KMS-11 (cell line): ENCODE measurements around the gene ZSWIM8.
"Not testable (repeated sequence)": the region's sequence is repeated elsewhere in the genome, so short reads cannot be mapped to it uniquely, and the experiment has no call there.

ENCODE experiments used
- H2AFZ ChIP-seq: fragments of 200-600 bp; sonication (generic); 2 replicates; pipeline ENCODE4 v1.6.1; 2016; ENCODE audit warnings: antibody characterized with exemption, mixed run types, low read depth
- H3K27ac ChIP-seq: fragments of 200-600 bp; sonication (generic); 2 replicates; pipeline ENCODE4 v1.6.1; 2016; ENCODE audit warnings: mild to moderate bottlenecking, mixed run types
- H3K27me3 ChIP-seq: fragments of 200-600 bp; sonication (generic); 2 replicates; pipeline ENCODE4 v1.6.1; 2017; ENCODE audit warnings: mild to moderate bottlenecking, low read depth, mixed run types, moderate library complexity; ENCODE audit not compliant: insufficient read depth
- H3K36me3 ChIP-seq: fragments of 200-600 bp; sonication (generic); 2 replicates; pipeline ENCODE4 v1.6.1; 2017; ENCODE audit warnings: mild to moderate bottlenecking, mixed run types; ENCODE audit not compliant: insufficient read depth
- H3K4me1 ChIP-seq: fragments of 200-600 bp; sonication (generic); 2 replicates; pipeline ENCODE4 v1.6.1; 2016; ENCODE audit warnings: mild to moderate bottlenecking, low read depth, mixed run types; ENCODE audit not compliant: poor library complexity, severe bottlenecking
- H3K4me2 ChIP-seq: fragments of 200-600 bp; sonication (generic); 2 replicates; pipeline ENCODE4 v1.7.0; 2016; ENCODE audit warnings: mild to moderate bottlenecking, mixed run types
- H3K4me3 ChIP-seq: fragments of 200-600 bp; sonication (generic); IDR thresholded peaks from 2 replicates; pipeline ENCODE4 v1.6.1; 2017; ENCODE audit warnings: low read depth, low read length, mixed read lengths; ENCODE audit not compliant: insufficient read depth
- H3K79me2 ChIP-seq: fragments of 200-600 bp; sonication (generic); 2 replicates; pipeline ENCODE4 v1.6.1; 2016; ENCODE audit warnings: low read depth, mixed run types; ENCODE audit not compliant: insufficient read depth
- H3K9ac ChIP-seq: fragments of 200-600 bp; sonication (generic); 2 replicates; pipeline ENCODE4 v1.6.1; 2016; ENCODE audit warnings: mild to moderate bottlenecking, mixed run types
- H4K20me1 ChIP-seq: fragments of 200-600 bp; sonication (generic); 2 replicates; pipeline ENCODE4 v1.6.1; 2016; ENCODE audit warnings: mild to moderate bottlenecking, mixed run types; ENCODE audit not compliant: insufficient read depth
- CTCF ChIP-seq: fragments of 200-600 bp; sonication (generic); conservative IDR thresholded peaks from 2 replicates; pipeline ENCODE4 v1.6.1; 2017; ENCODE audit warnings: low read depth, mild to moderate bottlenecking, antibody characterized with exemption, low read length, moderate library complexity, mixed read lengths

The ZSWIM8 gene

GRCh38 chr10:73789659-73790055 lies 4.3 kb downstream of the ZSWIM8 start:
- Histone ChIP-seq H3K4me3 (no peak overlapping the region), H3K36me3 (no peaks in the 10 kb centered on the region), H3K4me1 (peaks cover 15% of the 10 kb centered on the region), H3K27ac (no peak overlapping the region), H2AFZ (no peak overlapping the region), H3K79me2 (peaks cover 10% of the 10 kb centered on the region; the same call in 1 of the 2 replicates), H3K9ac (no peak overlapping the region), H4K20me1 (no peaks in the 10 kb centered on the region), H3K4me2 (no peak overlapping the region), H3K27me3 (no peaks in the 10 kb centered on the region)
- no peak for TF ChIP-seq CTCF

DNA sequence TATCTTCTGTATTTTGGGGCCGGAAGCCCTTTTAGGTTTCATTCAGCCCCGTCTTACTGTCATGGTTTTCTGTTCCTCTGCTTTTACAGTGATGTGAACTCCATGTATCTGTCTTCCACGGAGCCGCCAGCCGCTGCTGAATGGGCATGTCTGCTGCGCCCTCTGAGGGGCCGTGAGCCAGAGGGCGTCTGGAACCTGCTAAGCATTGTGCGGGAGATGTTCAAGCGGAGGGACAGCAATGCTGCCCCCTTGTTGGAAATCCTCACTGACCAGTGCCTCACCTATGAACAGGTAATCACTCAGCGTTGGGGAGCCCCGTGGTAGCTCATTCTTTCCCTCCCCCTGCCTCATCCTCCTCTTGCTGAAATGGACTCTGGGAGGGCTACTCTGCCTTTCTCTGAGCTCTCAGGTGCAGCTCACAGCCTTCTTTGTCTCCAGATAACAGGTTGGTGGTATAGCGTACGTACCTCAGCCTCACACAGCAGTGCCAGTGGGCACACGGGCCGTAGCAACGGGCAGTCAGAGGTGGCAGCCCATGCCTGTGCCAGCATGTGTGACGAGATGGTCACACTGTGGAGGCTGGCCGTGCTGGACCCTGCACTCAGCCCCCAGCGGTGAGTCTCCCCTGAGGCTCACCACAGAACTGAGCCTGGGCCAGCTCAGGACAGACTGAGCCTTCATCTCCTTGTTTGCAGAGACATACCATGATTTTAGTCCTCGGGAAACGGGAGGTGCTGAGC lies 5.7 kb downstream of the ZSWIM8 start:
- Histone ChIP-seq H3K36me3 (no peaks in the 10 kb centered on the region), H3K9ac (no peak overlapping the region), H3K4me3 (no peak overlapping the region), H3K79me2 (peaks cover 6% of the 10 kb centered on the region; the same call in 1 of the 2 replicates), H3K27ac (no peak overlapping the region), H2AFZ (no peak overlapping the region), H4K20me1 (no peaks in the 10 kb centered on the region), H3K27me3 (no peaks in the 10 kb centered on the region), H3K4me2 (no peak overlapping the region), H3K4me1 (peaks cover 11% of the 10 kb centered on the region)
- TF ChIP-seq CTCF, result no peak

DNA sequence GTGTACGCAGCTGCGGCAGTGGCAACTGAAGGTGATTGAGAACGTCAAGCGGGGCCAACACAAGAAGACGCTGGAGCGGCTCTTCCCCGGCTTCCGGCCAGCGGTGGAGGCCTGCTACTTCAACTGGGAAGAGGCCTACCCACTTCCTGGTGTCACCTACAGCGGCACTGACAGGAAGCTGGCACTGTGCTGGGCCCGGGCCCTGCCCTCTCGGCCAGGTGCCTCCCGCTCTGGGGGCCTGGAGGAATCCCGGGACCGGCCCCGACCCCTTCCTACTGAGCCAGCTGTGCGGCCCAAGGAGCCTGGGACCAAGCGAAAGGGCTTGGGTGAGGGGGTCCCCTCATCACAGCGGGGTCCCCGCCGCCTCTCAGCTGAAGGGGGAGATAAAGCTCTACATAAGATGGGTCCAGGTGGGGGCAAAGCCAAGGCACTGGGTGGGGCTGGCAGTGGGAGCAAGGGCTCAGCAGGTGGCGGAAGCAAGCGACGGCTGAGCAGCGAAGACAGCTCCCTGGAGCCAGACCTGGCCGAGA lies 6.5 kb downstream of the ZSWIM8 start:
- no peak overlapping the region for H3K27ac ChIP-seq
- H4K20me1 ChIP-seq, result no peaks in the 10 kb centered on the region
- no peak overlapping the region for H2AFZ ChIP-seq
- H3K4me2 ChIP-seq, result no peak overlapping the region
- peaks cover 7% of the 10 kb centered on the region for H3K4me1 ChIP-seq
- no peaks in the 10 kb centered on the region for H3K36me3 ChIP-seq
- no peak overlapping the region for H3K4me3 ChIP-seq
- TF ChIP-seq CTCF, result no peak
- peaks cover 6% of the 10 kb centered on the region; the same call in 1 of the 2 replicates for H3K79me2 ChIP-seq
- no peak overlapping the region for H3K9ac ChIP-seq
- no peaks in the 10 kb centered on the region for H3K27me3 ChIP-seq

- Histone ChIP-seq H3K4me3 (no peak overlapping the region), H3K36me3 (no peaks in the 10 kb centered on the region), H3K9ac (no peak overlapping the region), H4K20me1 (no peaks in the 10 kb centered on the region), H2AFZ (no peak overlapping the region), H3K27ac (no peak overlapping the region), H3K79me2 (no peaks in the 10 kb centered on the region), H3K4me1 (no peaks in the 10 kb centered on the region), H3K27me3 (no peaks in the 10 kb centered on the region), H3K4me2 (no peak overlapping the region)
- TF ChIP-seq CTCF, result no peak
Observed at GRCh38 chr10:73793456-73793855, 8.1 kb downstream of the ZSWIM8 start.

GRCh38 chr10:73795491-73795890 lies 10.1 kb downstream of the ZSWIM8 start:
- H3K27me3 ChIP-seq, H3K4me3 ChIP-seq, H2AFZ ChIP-seq, H3K9ac ChIP-seq, H3K79me2 ChIP-seq, H3K27ac ChIP-seq, H3K36me3 ChIP-seq, H4K20me1 ChIP-seq, H3K4me2 ChIP-seq, H3K4me1 ChIP-seq: not testable (repeated sequence)

- not testable (repeated sequence) for H3K4me2 ChIP-seq, H3K27me3 ChIP-seq, H3K27ac ChIP-seq, H3K4me3 ChIP-seq, H3K36me3 ChIP-seq, H3K9ac ChIP-seq, H3K79me2 ChIP-seq, H2AFZ ChIP-seq, H3K4me1 ChIP-seq, H4K20me1 ChIP-seq
Observed at GRCh38 chr10:73796035-73796434, 10.6 kb downstream of the ZSWIM8 start.
